ENCODE results near the gene AIPL1.

DNA sequence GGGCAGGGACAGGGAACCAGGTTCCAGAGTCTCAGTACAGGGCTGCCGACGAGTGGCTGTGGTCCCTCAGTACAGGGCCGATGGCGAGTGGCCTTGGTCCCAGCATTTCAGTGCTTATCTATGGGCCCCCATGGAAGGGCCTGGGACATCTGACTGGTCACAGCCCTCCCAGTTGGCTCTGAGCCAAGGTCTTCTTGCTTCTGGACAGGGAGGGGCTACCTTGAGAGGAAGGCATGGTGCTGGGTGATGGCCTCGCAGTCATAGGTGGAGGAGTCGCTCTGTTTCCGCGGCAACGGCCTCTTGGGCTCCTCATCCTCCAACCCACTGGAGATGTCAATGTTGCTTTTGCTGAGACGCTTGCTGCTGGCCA, 41.9 kb upstream of the AIPL1 start:
- TF ChIP-seq, protein P1, sequence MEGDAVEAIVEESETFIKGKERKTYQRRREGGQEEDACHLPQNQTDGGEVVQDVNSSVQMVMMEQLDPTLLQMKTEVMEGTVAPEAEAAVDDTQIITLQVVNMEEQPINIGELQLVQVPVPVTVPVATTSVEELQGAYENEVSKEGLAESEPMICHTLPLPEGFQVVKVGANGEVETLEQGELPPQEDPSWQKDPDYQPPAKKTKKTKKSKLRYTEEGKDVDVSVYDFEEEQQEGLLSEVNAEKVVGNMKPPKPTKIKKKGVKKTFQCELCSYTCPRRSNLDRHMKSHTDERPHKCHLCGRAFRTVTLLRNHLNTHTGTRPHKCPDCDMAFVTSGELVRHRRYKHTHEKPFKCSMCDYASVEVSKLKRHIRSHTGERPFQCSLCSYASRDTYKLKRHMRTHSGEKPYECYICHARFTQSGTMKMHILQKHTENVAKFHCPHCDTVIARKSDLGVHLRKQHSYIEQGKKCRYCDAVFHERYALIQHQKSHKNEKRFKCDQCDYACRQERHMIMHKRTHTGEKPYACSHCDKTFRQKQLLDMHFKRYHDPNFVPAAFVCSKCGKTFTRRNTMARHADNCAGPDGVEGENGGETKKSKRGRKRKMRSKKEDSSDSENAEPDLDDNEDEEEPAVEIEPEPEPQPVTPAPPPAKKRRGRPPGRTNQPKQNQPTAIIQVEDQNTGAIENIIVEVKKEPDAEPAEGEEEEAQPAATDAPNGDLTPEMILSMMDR (IDR thresholded peaks at IDR 0.05): no peak
- TF ChIP-seq POLR2A (IDR thresholded peaks at IDR 0.05): no peak
